Neural cell (in vitro differentiated cells): ENCODE results near the gene CST8. TPM values are rescaled to one million over a fixed set of nuclear protein-coding genes. Genes with fewer than 3 reads are reported as not detected.

Source experiments
- H2AFZ ChIP-seq: fragments of 200-600, 300-800 bp; sonication (generic), shearing (Covaris generic); 2 replicates; pipeline ENCODE4 v1.6.0; 2014; ENCODE audit warnings: low read depth, mild to moderate bottlenecking, antibody characterized with exemption, low read length, moderate library complexity
- H3F3A ChIP-seq: fragments of 200-600 bp; shearing (Covaris generic); 2 replicates; pipeline ENCODE4 v1.6.1; 2016; ENCODE audit warnings: mild to moderate bottlenecking, moderate library complexity, mixed read lengths, antibody characterized with exemption, low read length; ENCODE audit not compliant: insufficient read depth, poor library complexity, severe bottlenecking
- H3K27ac ChIP-seq: fragments of 200-600, 300-800 bp; sonication (generic), shearing (Covaris generic); 2 replicates; pipeline ENCODE4 v1.5.1; 2014; ENCODE audit warnings: mild to moderate bottlenecking, low read length, moderate library complexity
- H3K27me3 ChIP-seq: fragments of 300-800, 200-600 bp; sonication (generic), shearing (Covaris generic); 2 replicates; pipeline ENCODE4 v1.6.0; 2014; ENCODE audit warnings: mild to moderate bottlenecking, low read depth, low read length, moderate library complexity; ENCODE audit not compliant: insufficient read depth
- H3K36me3 ChIP-seq: fragments of 300-800, 200-600 bp; sonication (generic), shearing (Covaris generic); 2 replicates; pipeline ENCODE4 v1.5.1; 2014; ENCODE audit warnings: mild to moderate bottlenecking, antibody characterized with exemption, low read length, moderate library complexity; ENCODE audit not compliant: insufficient read depth
- H3K4me2 ChIP-seq: fragments of 300-800, 200-600 bp; sonication (generic), shearing (Covaris generic); 2 replicates; pipeline ENCODE4 v1.6.0; 2014; ENCODE audit warnings: mild to moderate bottlenecking, low read length
- H3K4me3 ChIP-seq: fragments of 300-800, 200-600 bp; sonication (generic), shearing (Covaris generic); 2 replicates; pipeline ENCODE4 v1.5.1; 2014; ENCODE audit warnings: mild to moderate bottlenecking, low read length, moderate library complexity
- H3K79me2 ChIP-seq: fragments of 200-600 bp; shearing (Covaris generic); replicated peaks from 2 replicates; pipeline ENCODE4 v1.6.0; 2014; ENCODE audit warnings: mild to moderate bottlenecking, low read length, moderate library complexity; ENCODE audit not compliant: insufficient read depth
- H3K9ac ChIP-seq: fragments of 300-800, 200-600 bp; sonication (generic), shearing (Covaris generic); 2 replicates; pipeline ENCODE4 v1.6.1; 2016; ENCODE audit warnings: mild to moderate bottlenecking, low read length, mixed read lengths
- H3K9me2 ChIP-seq: fragments of 200-600 bp; shearing (Covaris generic); 2 replicates; pipeline ENCODE4 v1.6.1; 2016; ENCODE audit warnings: mild to moderate bottlenecking, low read length, mixed read lengths; ENCODE audit not compliant: insufficient read depth
- H3K9me3 ChIP-seq: fragments of 200-600, 300-800 bp; sonication (generic), shearing (Covaris generic); 2 replicates; pipeline ENCODE4 v1.6.1; 2016; ENCODE audit warnings: mild to moderate bottlenecking, mixed run types, low read length, moderate library complexity, mixed read lengths
- H4K20me1 ChIP-seq: fragments of 200-600 bp; shearing (Covaris generic); 2 replicates; pipeline ENCODE4 v1.6.1; 2016; ENCODE audit warnings: mild to moderate bottlenecking, mixed run types; ENCODE audit not compliant: insufficient read depth
- EP300 ChIP-seq: fragments of 450-650 bp; conservative IDR thresholded peaks from 2 replicates; pipeline ENCODE4 v1.6.1; 2014; ENCODE audit warnings: antibody characterized with exemption, mild to moderate bottlenecking, moderate library complexity; ENCODE audit not compliant: poor library complexity, severe bottlenecking
- EZH2 ChIP-seq: fragments of 200-600, 300-800 bp; shearing (Covaris generic), sonication (generic); IDR thresholded peaks from 2 replicates; pipeline ENCODE4 v1.6.1; 2014; ENCODE audit warnings: antibody characterized with exemption, low read length, borderline replicate concordance, mild to moderate bottlenecking; ENCODE audit not compliant: insufficient read depth, poor library complexity, severe bottlenecking
- MXI1 ChIP-seq: fragments of 450-650 bp; conservative IDR thresholded peaks from 2 replicates; pipeline ENCODE4 v1.6.1; 2014; ENCODE audit warnings: antibody characterized with exemption, mild to moderate bottlenecking; ENCODE audit not compliant: poor library complexity, severe bottlenecking
- POLR2AphosphoS5 ChIP-seq: IDR thresholded peaks from 2 replicates; pipeline ENCODE4 v1.6.1; 2012
- RAD21 ChIP-seq: fragments of 450-650 bp; conservative IDR thresholded peaks from 2 replicates; pipeline ENCODE4 v1.6.1; 2014; ENCODE audit warnings: antibody characterized with exemption, mild to moderate bottlenecking, moderate library complexity
- SMC3 ChIP-seq: fragments of 450-650 bp; conservative IDR thresholded peaks from 2 replicates; pipeline ENCODE4 v1.6.1; 2014; ENCODE audit warnings: antibody characterized with exemption, mild to moderate bottlenecking, moderate library complexity; ENCODE audit not compliant: poor library complexity
- TAF1 ChIP-seq: IDR thresholded peaks from 2 replicates; pipeline ENCODE4 v1.6.1; 2012; ENCODE audit warnings: low read depth
- polyA plus RNA-seq: library from polyadenylated mRNA; depleted of rRNA; stranded (reverse); fragments of >200 nt; gene quantifications from 2 replicates; pipeline ENCODE4 v1.2.3, GENCODE V29; 2014
- small RNA-seq, 3 experiments: library from RNA; depleted of rRNA; stranded (forward); fragments of <200 nt; gene quantifications; one replicate each; pipeline ENCODE3, GENCODE V24; 2012
- TF ChIP-seq, protein P1 (sequence below): IDR thresholded peaks from 2 replicates; pipeline ENCODE4 v1.6.1; 2012; ENCODE audit warnings: borderline replicate concordance
- TF ChIP-seq, protein P2 (sequence below): fragments of 450-650 bp; IDR thresholded peaks from 2 replicates; pipeline ENCODE4 v1.5.1; 2014; ENCODE audit warnings: antibody characterized with exemption, mild to moderate bottlenecking, moderate library complexity; ENCODE audit not compliant: poor library complexity, severe bottlenecking

The CST8 gene
- polyA plus RNA-seq, 1 donor from 2014 or later: not detected

DNA sequence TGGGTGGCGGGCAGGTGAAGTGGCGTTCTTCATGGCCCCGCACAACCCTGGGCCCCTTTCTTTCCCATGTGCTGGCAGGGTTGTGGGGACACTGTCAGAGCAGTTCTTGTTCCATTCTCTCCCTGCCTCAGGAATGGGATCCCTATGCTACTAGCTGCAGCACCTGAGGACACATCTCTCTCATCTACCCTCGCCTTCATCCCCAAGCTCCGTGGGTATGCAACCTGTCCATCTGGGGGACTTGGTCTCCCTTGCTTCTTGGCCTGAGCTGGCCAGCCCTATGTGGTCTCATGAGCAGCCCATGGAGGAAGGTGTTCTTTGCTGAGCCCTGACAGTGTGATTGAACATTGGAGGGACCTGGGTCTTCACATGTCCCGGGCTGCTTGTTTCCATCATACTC lies 53.2 kb downstream of the CST8 start:
- no peaks in the 10 kb centered on the region for H3K79me2 ChIP-seq
- H3K36me3 ChIP-seq: no peaks in the 10 kb centered on the region
- H3K27me3 ChIP-seq: no peaks in the 10 kb centered on the region
- H3F3A ChIP-seq: no peaks in the 10 kb centered on the region
- H4K20me1 ChIP-seq: no peaks in the 10 kb centered on the region
- no peak overlapping the region for H3K9ac ChIP-seq
- H3K4me2 ChIP-seq: no peak overlapping the region
- no peak overlapping the region for H3K27ac ChIP-seq
- no peak for TF ChIP-seq SMC3
- no peak for TF ChIP-seq EP300
- no peak for TF ChIP-seq RAD21
- TF ChIP-seq, protein P1, sequence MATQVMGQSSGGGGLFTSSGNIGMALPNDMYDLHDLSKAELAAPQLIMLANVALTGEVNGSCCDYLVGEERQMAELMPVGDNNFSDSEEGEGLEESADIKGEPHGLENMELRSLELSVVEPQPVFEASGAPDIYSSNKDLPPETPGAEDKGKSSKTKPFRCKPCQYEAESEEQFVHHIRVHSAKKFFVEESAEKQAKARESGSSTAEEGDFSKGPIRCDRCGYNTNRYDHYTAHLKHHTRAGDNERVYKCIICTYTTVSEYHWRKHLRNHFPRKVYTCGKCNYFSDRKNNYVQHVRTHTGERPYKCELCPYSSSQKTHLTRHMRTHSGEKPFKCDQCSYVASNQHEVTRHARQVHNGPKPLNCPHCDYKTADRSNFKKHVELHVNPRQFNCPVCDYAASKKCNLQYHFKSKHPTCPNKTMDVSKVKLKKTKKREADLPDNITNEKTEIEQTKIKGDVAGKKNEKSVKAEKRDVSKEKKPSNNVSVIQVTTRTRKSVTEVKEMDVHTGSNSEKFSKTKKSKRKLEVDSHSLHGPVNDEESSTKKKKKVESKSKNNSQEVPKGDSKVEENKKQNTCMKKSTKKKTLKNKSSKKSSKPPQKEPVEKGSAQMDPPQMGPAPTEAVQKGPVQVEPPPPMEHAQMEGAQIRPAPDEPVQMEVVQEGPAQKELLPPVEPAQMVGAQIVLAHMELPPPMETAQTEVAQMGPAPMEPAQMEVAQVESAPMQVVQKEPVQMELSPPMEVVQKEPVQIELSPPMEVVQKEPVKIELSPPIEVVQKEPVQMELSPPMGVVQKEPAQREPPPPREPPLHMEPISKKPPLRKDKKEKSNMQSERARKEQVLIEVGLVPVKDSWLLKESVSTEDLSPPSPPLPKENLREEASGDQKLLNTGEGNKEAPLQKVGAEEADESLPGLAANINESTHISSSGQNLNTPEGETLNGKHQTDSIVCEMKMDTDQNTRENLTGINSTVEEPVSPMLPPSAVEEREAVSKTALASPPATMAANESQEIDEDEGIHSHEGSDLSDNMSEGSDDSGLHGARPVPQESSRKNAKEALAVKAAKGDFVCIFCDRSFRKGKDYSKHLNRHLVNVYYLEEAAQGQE: no peak
- TF ChIP-seq MXI1: no peak
- TF ChIP-seq, protein P2, sequence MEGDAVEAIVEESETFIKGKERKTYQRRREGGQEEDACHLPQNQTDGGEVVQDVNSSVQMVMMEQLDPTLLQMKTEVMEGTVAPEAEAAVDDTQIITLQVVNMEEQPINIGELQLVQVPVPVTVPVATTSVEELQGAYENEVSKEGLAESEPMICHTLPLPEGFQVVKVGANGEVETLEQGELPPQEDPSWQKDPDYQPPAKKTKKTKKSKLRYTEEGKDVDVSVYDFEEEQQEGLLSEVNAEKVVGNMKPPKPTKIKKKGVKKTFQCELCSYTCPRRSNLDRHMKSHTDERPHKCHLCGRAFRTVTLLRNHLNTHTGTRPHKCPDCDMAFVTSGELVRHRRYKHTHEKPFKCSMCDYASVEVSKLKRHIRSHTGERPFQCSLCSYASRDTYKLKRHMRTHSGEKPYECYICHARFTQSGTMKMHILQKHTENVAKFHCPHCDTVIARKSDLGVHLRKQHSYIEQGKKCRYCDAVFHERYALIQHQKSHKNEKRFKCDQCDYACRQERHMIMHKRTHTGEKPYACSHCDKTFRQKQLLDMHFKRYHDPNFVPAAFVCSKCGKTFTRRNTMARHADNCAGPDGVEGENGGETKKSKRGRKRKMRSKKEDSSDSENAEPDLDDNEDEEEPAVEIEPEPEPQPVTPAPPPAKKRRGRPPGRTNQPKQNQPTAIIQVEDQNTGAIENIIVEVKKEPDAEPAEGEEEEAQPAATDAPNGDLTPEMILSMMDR: no peak
- no peak for TF ChIP-seq POLR2AphosphoS5
- TF ChIP-seq TAF1: no peak
- no peak for TF ChIP-seq EZH2
- H2AFZ ChIP-seq: no peak overlapping the region
- no peaks in the 10 kb centered on the region for H3K9me2 ChIP-seq
- H3K9me3 ChIP-seq: no peaks in the 10 kb centered on the region
- H3K4me3 ChIP-seq: no peak overlapping the region

Small RNA genes lying within 50 kb of the gene (small RNA-seq; reads per million reads assigned to genes)
- 0 to 1.2 (median 0) reads per million in 3 experiments for gene RF00019

Other genes with a start within 250 kb of the CST8 start
- 46.3 and 57.3 TPM in 2 replicates for gene NXT1, start 140.3 kb upstream of the CST8 start, polyA plus RNA-seq
- gene GZF1, start 128.9 kb upstream of the CST8 start, polyA plus RNA-seq: 13.8 and 33.8 TPM in 2 replicates
- 126 and 133 TPM in 2 replicates for gene NAPB, start 69.6 kb upstream of the CST8 start, polyA plus RNA-seq
- not detected in 2 replicates for gene CSTL1, start 51.4 kb upstream of the CST8 start, polyA plus RNA-seq
- not detected in 2 replicates for gene CST11, start 38.2 kb upstream of the CST8 start, polyA plus RNA-seq
- gene CST9L, start 77.4 kb downstream of the CST8 start, polyA plus RNA-seq: not detected in 2 replicates
- gene CST9, start 114.8 kb downstream of the CST8 start, polyA plus RNA-seq: not detected in 2 replicates
- 52.4 and 54.6 TPM in 2 replicates for gene CST3, start 146.8 kb downstream of the CST8 start, polyA plus RNA-seq
- gene CST4, start 197.9 kb downstream of the CST8 start, polyA plus RNA-seq: not detected in 2 replicates